GM19351 (cell line): ENCODE data around the gene ITPKB.
"Not testable (repeated sequence)": the region's sequence is repeated elsewhere in the genome, so short reads cannot be mapped to it uniquely, and the experiment has no call there.

Experiments
- ATAC-seq: cut with Tn5 transposase; IDR thresholded peaks from one replicate; pipeline ENCODE4 v1.9.1; 2021; ENCODE audit warnings: mild to moderate bottlenecking, moderate library complexity; ENCODE audit not compliant: unreplicated experiment

Gene ITPKB

DNA sequence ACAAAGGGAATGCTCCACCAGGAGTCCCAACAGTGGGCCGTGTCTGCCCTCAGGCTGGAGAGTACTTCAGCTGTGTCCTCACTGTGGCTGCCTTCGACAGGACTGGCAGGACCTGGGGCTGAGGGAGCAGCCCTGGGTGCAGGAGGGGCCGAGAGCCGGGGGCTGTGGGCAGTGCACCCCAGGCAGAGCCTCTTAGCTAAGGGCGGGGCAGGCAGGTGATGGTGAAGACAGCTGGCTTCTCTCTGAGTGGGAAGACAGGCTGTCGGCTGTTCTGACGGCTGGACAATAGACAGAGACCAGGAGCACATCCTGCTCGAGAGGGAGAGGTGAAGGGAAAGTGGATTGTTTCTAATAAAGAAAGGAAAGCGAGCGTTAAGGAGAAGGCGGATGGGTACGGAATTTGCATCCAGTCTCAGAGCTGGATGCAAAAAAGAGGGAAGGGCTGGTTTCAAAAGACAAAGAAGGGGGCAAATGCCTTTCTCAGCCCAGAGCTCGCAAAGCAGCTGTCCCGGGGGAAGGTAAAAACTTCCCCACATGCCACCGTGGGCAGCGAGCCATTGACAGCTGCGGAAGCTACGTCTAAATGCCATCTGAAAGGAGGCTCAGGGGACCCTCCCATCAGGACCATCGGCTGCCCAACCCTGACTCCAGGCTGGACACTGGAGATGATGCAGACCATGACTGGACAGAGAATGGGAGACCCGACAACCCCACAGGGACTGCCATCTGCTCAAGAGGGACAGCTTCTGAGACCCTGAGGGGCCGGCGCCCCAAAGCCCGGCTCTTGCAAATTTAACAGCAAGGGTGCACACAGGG lies 98.6 kb downstream of the ITPKB start:
- ATAC-seq = no peak

- ATAC-seq = no peak
These were observed 99.4 kb downstream of the ITPKB start for GRCh38 chr1:226639631-226640061.

DNA sequence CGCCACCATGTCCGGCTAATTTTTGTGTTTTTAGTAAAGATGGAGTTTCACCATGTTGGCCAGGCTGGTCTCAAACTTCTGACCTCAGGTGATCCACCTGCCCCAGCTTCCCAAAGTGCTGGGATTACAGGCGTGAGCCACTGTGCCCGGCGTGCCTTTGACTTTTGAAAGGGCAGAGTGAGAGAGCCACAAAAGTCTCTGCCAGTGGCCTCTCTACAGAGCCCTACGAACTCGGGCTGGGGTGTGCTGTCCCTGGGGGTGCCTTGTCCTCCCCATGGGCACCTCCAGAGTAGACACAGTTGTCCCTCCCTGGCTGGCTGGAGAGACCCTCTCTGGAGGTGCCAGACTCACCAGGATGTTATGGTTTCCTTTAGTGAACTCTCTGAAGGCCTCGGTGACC lies 99.9 kb downstream of the ITPKB start:
- ATAC-seq = not testable (repeated sequence)

DNA sequence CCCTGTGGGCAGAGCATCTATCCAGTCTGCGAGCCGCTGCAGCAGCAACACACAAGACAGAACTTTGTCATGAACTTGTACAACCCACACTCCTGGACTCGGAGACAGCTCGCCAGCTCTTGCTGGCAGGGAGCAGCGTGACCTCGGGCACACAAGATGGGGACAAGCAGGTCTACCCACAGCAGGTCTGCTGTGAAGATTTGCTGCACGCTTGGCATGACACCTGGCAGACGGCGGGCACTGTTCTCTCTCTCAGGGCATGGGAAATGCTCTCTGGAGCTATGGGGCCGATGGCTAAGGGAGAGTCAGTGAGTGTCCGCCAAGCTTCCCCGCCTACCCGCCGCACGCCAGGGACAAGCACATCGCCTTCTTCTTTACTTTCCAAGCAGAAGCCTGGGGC lies 100.5 kb downstream of the ITPKB start:
- no peak for ATAC-seq

DNA sequence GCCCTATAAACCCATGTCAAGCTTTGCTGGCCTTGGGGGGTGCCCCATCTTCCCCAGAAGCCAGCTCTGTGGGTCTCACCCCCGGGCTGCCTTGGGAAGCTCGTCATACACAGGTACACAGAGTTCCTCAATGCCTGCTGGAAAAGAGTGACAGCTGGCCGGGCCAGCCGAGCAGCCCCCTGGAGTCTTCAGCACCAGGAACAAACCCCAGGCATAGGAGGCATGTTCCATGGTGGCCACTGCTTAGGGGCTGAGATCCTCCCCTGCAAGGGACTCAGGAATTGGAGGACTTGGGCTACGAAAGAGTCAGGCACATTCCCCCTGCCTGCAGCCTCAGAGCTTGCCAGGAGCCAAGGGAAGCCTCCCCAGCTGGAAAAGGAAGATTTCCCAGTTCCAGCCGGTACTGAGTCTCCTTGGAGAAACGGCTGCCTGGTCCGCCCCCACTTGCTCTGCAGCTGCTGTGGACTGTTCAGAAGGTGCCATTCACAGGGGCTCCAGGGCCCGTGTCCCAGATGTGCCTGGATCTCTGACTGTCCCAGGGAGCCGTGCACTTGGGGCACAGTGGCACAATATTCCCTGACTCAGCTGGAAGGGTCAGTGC lies 101.0 kb downstream of the ITPKB start:
- ATAC-seq = no peak

DNA sequence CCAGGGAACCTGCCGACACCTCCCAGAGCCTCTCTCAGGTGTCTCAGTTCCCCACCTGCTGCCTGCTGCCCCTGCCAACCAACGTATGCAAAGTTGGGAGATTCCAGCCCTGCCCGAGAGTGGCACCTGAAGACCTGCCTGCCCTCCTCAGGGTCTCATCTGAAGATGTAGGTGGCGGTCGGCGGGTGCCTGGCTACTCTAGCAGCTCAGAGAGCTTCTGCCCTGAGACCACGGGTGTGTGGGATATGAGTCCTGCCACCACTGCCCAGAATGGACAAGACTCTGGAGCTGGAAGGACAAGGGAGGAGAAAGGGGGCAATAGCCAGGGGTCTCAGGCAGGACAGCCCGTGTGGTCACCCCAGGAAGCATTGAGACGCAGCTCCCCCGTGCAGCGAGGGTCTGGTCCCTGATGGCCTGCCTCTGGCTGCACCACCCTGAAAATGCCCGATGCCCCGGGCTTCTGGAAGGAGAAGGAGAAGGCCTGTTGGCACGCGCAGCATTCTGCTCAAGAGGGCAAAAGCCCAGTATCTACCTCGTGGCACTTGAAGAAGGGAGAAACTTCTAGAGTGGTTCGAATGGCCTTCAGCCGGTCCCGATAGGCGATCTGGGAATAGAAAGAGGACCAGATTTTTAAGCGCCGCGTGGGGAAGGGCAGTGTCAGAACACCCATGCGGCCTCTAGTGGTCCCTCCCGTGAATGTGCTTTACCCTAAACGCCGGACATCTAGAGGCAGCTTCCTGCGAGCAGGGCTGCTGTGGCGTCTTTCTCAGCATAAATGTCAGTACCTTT lies 101.7 kb downstream of the ITPKB start:
- ATAC-seq = no peak

DNA sequence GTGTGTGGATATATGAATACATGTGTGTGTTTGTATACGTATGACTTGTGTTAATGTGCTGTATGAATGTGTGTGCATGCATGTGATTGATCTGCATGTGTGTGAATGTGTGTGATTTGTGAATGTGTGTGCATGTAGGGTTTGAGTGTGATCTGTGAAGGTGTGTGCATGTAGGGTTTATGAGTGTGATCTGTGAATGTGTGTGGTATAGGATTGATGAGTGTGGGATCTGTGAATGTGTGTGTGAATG lies 102.3 kb downstream of the ITPKB start:
- ATAC-seq = no peak

GRCh38 chr1:226635456-226635941 lies 103.6 kb downstream of the ITPKB start:
- ATAC-seq = no peak

DNA sequence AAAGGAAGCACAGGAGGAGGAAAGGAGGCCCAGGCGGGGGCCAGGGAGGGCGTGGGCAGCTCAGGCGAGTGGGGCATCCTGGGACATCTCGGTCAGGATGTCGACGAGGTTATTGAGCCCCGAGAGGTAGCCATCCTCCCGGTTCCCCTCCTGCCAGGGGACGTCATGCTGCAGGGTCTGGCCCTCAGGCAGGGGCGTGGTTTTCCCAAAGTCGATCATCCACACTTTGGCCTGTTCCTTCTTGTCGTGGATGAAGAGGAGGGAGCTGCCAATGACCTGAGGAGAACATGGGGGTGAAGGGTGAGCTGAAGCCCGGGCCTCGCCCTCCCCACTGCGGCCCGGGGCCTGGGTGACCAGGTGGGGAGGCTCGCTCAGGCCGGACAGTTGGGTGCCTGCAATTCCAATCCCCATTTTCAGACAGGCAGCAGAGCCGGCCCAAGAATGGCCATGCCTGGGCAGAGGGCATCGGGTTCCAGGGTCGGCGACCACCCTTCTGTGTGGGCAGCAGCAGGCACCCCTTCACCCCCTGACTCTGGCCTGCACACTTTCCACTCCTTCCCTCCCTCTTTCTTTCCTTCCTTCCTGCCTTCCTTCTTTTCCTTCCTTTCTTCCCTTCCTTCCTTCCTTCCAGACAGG lies 104.4 kb downstream of the ITPKB start:
- no peak for ATAC-seq

GRCh38 chr1:226634166-226634588 lies 104.9 kb downstream of the ITPKB start:
- peak; percentile 85 for ATAC-seq

- peak; percentile 16 for ATAC-seq
These were observed 105.4 kb downstream of the ITPKB start for GRCh38 chr1:226633541-226634165.

DNA sequence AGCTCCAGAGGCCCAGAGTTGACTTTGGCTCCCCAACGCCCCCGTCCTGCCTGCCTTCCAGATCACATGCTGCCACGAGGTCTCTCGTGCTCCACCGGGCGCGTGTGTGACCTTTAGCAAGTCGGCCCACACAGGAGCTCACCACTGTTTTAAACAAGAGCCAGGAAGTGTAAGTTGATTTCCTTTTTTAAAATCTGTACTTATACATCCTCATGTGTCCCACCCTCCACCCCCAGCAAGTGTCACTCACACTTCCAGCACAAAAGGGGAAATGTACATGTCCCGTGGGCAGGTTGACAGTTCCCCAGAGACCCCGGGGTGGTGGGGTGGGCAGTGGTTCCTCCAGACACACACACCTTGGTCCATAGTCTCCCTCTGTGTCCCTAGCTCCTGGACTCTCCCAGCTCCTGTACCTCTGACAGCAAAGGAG lies 106.1 kb downstream of the ITPKB start:
- no peak for ATAC-seq

GRCh38 chr1:226632169-226632879 lies 106.8 kb downstream of the ITPKB start:
- ATAC-seq = no peak

DNA sequence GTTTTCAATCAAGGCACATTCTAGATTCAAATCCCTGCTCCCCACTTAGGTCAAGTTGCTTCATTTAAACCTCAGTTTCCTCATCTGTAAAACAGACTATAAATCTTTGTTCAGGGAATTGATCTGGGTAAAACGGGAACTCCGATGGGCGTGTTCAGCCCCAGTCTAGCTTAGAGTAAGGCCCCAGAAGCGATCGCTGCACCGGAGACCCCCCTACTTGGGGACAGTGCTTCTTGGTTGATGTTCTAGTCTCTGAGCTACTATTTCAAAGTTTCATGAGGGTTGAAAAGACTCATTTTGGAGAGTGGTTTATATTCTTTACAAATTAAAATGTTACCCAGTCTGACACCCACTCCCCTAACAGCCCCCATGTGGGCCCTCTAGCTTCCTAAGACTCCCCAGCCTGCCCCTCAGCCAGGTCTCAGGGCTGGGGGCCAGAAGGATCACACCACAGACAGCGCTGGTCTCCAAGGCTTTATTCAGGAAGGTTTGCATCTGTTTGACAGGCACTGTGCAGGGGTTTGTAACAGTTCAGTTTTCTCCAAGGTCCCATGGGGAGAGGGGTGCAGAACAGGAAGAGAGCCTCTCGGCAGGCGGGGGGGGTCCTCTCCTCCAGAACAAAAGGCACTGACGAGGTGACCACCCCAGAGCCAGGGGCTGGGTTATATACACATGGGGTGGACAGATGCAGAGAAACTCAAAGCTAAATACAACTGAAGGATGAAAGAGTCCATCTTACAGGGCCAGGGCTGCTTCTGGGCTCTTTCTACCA lies 107.7 kb downstream of the ITPKB start:
- no peak for ATAC-seq

DNA sequence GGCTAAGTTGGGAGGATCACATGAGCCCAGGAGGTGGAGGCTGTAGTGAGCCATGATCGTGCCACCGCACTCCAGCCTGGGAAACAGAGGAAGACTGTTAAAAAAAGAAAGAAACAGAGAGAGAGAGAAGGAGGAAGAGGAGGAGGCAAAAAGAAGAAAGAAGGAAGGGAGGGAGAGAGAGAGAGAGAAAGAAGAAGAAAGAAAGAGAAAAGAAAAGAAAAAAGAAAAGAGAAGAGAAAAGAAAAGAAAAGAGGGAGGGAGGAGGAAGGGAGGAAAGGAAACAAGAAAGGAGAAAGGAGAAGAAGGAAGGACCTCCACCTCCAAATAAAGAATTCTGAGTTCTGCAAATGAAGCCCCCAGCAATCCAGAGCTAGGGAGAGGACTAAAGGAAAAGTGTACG lies 108.5 kb downstream of the ITPKB start:
- ATAC-seq = no peak

- ATAC-seq = no peak
These were observed 109.1 kb downstream of the ITPKB start for GRCh38 chr1:226629896-226630550.

DNA sequence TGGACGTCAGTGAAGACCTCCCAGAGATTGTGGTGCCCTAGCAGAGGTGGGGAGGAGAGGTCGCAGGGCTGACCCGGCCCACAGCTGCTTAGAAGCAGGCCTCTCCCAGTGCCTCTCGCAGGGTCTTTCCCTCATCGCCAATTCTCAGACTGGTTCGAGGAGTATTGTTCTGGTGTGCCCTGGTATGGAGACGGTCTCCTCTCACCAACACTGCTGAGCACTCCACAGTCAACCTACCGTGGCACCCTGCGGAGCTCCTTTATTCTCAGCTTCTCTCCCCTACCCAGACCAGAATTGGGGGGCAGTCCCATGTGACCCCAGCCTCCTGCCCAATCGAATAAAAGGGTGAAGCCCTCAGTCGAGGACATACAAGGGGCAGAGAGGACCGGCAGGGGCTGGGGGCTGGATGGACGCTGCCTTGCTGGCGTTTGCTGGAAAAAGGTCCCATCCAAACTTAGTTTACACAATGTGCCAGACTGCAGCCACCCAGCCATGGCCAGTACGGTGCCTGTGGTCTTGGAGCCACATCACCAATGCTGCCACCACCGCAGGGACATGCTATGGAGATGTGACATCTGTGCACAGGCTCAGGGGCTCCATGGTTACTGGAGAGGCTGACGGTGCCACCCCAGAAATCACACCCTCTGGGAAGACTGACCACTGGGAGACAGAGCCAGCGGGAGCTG lies 109.7 kb downstream of the ITPKB start:
- no peak for ATAC-seq

- no peak for ATAC-seq
These were observed 110.4 kb downstream of the ITPKB start for GRCh38 chr1:226628612-226629155.
